H54 (cell line): ENCODE data around the gene DACH1.

Experiments
- DNase-seq: peaks from one replicate; pipeline ENCODE4 v3.0.0; 2011; ENCODE audit warnings: low spot score, mixed read lengths; ENCODE audit not compliant: insufficient read length
- FAIRE-seq: peaks from 3 replicates; lab custom pipeline; 2011; peaks lifted over from hg19 to GRCh38; lab: Jason Lieb, UNC
- POLR2A ChIP-seq: IDR thresholded peaks from 2 replicates; pipeline ENCODE4 v1.6.1; 2011; ENCODE audit warnings: low read depth, mild to moderate bottlenecking, low read length

Gene DACH1

DNA sequence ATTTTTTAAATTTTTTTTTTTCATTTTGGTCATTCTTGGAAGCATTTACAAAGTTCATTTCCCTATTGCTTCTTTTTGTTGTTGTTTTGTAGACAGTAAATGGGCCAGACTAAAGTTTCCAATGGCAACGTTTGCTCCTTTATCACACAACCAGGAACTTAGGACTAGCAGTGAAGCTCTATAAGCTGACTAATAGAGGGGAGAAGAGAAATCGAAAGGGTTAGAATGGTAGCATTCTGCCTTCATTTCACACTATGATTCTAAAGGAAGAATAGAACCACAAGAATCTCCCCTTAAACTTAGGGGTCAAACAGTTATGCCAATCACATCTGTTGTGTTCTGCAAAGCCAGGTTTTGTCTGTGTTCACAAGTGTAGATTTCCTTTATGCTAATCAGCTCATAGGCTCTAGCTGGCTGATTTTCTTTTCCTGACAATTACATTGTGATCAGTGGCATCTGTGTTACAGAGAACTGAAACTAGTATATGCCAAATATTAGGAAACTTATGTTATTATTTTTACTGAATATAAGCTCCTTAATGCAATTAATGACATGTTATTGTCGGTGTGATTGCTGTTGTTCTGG is 467.3 kb downstream of the DACH1 start:
- TF ChIP-seq POLR2A = no peak
- FAIRE-seq (no peak), DNase-seq (no peak)

DNA sequence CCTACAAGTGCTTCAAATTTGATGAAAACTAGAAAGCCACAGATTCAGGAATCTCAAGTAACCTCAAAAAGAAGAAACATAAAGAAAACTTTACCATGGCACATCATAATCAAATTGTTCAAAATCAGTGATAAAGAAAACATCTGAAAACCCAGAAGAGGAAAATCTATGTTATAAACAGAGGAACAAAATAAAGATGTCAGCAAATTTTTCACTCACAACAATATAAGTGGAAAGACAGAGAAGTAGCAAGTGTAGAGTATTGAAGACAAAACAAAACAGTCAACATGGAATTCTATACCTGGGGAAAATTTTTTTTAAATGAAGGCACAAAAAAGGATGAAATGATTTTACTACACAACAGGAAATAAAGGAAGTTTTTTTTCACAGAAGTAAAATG is 470.9 kb downstream of the DACH1 start:
- DNase-seq (no peak), FAIRE-seq (no peak)
- TF ChIP-seq POLR2A = no peak

DNA sequence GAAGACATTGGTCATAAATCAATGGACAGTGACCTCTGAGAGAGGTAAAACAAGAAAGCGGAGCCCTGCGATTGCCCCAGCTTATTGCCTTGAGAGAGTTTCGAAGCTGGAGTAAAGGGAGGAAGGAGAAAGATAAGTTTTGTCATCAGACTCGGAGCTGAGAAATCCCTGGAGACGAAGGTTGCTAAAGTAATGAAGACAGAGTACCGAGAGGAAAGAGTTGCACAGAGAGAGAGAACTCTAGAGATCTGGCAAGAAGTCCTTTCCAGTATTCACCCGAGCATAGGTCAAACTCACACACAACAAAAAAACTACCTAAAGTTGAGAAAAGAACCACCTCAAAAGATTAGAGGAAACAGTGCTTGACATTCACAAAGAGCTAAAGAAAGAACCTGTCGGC is 472.0 kb downstream of the DACH1 start:
- no peak for DNase-seq
- no peak for FAIRE-seq
- no peak for TF ChIP-seq POLR2A

DNA sequence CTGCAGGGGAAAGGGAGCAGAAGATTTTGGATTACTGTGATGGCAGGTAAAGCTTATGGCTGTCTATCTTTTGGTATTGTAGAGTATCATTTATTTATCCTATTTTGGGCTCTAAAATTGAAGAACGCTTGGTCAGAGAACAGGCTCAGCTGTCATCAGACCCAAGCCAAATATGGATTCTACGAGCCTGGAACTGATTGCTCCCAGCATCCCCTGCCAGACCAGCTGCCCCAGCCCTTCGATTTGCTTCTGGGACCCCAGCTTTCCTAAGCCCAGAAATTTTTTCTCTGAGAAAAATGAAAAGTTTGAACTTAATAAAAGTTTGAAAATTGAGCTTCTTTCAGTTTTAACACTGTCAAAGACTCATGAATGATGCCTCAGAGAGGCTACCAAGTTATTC is 472.8 kb downstream of the DACH1 start:
- TF ChIP-seq POLR2A = no peak
- DNase-seq = no peak
- FAIRE-seq = no peak
